Testis (tissue), 3 donors: ENCODE measurements around the gene MLLT6. TPM values are rescaled to one million over a fixed set of nuclear protein-coding genes. Genes with fewer than 3 reads are reported as not detected.
A peak's percentile ranks its signal among the peaks of the same experiment; 100 is the strongest.

Experiments used
- DNase-seq: peaks from one replicate; pipeline ENCODE4 v3.0.0-alpha.2; 2019
- H3K27ac ChIP-seq, 2 donors: fragments of 200-600 bp; sonication (generic); one replicate each; pipeline ENCODE4 v1.5.1; 2019
- H3K27me3 ChIP-seq: fragments of 200-600 bp; sonication (generic); one replicate; pipeline ENCODE4 v1.5.1; 2019
- H3K36me3 ChIP-seq: fragments of 200-600 bp; sonication (generic); one replicate; pipeline ENCODE4 v1.5.1; 2017; ENCODE audit warnings: low read depth; ENCODE audit errors: missing control alignments
- H3K4me1 ChIP-seq: fragments of 200-600 bp; sonication (generic); one replicate; pipeline ENCODE4 v1.5.1; 2019
- H3K4me3 ChIP-seq, 2 donors: fragments of 200-600 bp; sonication (generic); one replicate each; pipeline ENCODE4 v1.5.1; 2017 to 2019
- H3K9me3 ChIP-seq: fragments of 200-600 bp; sonication (generic); one replicate; pipeline ENCODE4 v1.5.1; 2017
- POLR2A ChIP-seq: fragments of 450-650 bp; IDR thresholded peaks from one replicate; pipeline ENCODE4 v1.6.1; 2017; ENCODE audit warnings: antibody characterized with exemption, mild to moderate bottlenecking, moderate library complexity
- WGBS, 2 donors: methylation state at CpG; one replicate each; pipeline ENCODE4 v1.1.5; 2018; 5-methylcytosine and 5-hydroxymethylcytosine counted together
- intact Hi-C: fragments of 100-400 bp; cut with DNase I; formaldehyde crosslinking; loops from one replicate; pipeline ENCODE4 v1.15.1; 2023; ENCODE audit warnings: low total_unique reads
- polyA plus RNA-seq: library from polyadenylated mRNA; stranded (reverse); fragments of 350-450 nt; fragmentation: Illumina TruSeq; extraction: RNeasy Lipid Tissue Mini Kit (QIAGEN cat#74804); gene quantifications from one replicate; pipeline ENCODE4 v1.2.3, GENCODE V29; 2014; ENCODE audit warnings: low read depth, low replicate concordance; ENCODE audit not compliant: insufficient read depth
- total RNA-seq, 2 donors: library from RNA; depleted of rRNA; stranded (reverse); fragments of >200 nt; gene quantifications; one replicate each; pipeline ENCODE4 v1.2.3, GENCODE V29; 2016
- TF ChIP-seq, protein P1 (sequence below), 3 experiments: fragments of 450-650 bp in 2 of 3; fragments of 200-600 bp in 1 of 3; sonication (generic) in 1 of 3; IDR thresholded peaks; one replicate each; pipeline ENCODE4 v1.5.1; 2016 to 2019; ENCODE audit warnings: antibody characterized with exemption in 3 of 3, mild to moderate bottlenecking in 2 of 3, moderate library complexity in 1 of 3

MLLT6 gene
- total and polyA plus RNA-seq, 3 donors from 2014 or later, result 86.9 to 176 (median 157) TPM

DNA sequence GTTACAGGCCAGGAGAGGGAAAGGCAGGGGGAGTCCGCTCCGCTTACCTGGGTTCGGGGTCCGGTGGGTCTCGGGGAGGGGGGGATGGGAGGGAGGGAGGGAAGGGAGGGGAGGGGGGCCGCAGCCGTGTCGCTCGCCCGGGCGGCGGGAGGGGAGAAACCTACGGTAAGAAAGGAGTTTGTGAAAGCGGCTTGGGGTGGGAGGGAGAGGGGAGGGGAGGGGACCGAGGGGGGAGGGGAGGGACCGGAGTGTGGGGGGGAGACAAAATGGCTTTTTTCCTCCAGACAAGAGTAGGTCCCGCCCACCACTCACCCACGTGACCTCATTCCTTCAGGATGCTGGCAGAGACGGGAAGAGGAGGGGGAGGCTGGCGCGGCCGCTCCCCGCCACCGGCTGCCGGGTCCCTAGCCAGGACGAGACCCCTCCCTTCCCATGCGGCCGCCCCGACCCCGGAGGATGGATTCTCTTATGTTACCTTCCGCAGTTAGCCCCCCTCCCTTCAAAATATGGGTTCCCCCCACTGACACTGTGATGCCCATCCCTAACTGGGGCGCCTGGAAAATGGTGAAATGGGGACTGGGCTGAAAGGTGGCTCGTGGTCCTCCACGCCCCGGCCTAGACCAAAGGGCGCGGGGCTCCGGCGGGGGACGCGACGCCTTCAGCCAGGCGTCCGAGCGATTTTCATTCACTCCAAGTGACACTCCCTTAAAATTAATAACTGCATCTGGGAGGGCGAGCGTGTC is 43.2 kb downstream of the MLLT6 start, which contains the start of gene PCGF2:
Gene PCGF2 (minus strand): TSS at position 188 of the 743 bp plus-strand sequence. CDS start 7,934 bp downstream, outside the sequence.
- Histone ChIP-seq H3K36me3 (no peaks in the 10 kb centered on the region), H3K27me3 (no peaks in the 10 kb centered on the region), H3K4me1 (peaks cover 33% of the 10 kb centered on the region), H3K27ac (peak within 1 kb of the TSS; percentile 81 to 85), H3K4me3 (peak within 1 kb of the TSS; percentile 81 to 92), H3K9me3 (no peaks in the 10 kb centered on the region)
- TF ChIP-seq POLR2A, result no peak
- TF ChIP-seq, protein P1, sequence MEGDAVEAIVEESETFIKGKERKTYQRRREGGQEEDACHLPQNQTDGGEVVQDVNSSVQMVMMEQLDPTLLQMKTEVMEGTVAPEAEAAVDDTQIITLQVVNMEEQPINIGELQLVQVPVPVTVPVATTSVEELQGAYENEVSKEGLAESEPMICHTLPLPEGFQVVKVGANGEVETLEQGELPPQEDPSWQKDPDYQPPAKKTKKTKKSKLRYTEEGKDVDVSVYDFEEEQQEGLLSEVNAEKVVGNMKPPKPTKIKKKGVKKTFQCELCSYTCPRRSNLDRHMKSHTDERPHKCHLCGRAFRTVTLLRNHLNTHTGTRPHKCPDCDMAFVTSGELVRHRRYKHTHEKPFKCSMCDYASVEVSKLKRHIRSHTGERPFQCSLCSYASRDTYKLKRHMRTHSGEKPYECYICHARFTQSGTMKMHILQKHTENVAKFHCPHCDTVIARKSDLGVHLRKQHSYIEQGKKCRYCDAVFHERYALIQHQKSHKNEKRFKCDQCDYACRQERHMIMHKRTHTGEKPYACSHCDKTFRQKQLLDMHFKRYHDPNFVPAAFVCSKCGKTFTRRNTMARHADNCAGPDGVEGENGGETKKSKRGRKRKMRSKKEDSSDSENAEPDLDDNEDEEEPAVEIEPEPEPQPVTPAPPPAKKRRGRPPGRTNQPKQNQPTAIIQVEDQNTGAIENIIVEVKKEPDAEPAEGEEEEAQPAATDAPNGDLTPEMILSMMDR (IDR thresholded peaks at IDR 0.05), result no peak
- DNase-seq, result peak; percentile 96
- WGBS, 2 donors, result 0 to 1% methylated on average over 9 to 41 of the region's 47 CpGs
- intact Hi-C loops, result no loop called here

DNA sequence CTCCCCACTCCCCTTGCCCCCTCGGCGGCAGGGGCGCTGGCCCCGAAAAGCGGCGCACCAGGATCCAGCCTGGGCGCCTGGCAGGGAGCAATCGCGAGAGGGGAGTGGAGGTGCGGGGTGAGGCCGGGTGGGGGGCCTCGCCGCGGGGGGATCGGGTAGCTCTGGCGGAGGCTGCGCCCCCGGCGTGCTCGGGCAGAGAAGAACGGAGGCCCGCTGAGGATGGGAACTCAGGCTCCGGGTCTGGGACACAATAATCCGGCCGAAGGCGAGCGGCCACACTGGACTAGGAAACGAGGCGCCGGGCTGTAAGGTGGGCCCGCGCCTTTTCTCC is 43.8 kb downstream of the MLLT6 start:
- WGBS, 2 donors, result 0% methylated on average over 32 of the region's 32 CpGs; no CpG with 5 or more reads in 1 of the 2 donors
- Histone ChIP-seq H3K27me3 (no peaks in the 10 kb centered on the region), H3K9me3 (no peaks in the 10 kb centered on the region), H3K4me1 (peaks cover 39% of the 10 kb centered on the region), H3K36me3 (no peaks in the 10 kb centered on the region), H3K4me3 (peak overlapping the region; percentile 81 to 92), H3K27ac (peak overlapping the region; percentile 76 to 85)
- TF ChIP-seq, protein P1 (IDR thresholded peaks at IDR 0.05), result no peak
- no peak for TF ChIP-seq POLR2A
- no peak for DNase-seq
- intact Hi-C loops, result no loop called here

DNA sequence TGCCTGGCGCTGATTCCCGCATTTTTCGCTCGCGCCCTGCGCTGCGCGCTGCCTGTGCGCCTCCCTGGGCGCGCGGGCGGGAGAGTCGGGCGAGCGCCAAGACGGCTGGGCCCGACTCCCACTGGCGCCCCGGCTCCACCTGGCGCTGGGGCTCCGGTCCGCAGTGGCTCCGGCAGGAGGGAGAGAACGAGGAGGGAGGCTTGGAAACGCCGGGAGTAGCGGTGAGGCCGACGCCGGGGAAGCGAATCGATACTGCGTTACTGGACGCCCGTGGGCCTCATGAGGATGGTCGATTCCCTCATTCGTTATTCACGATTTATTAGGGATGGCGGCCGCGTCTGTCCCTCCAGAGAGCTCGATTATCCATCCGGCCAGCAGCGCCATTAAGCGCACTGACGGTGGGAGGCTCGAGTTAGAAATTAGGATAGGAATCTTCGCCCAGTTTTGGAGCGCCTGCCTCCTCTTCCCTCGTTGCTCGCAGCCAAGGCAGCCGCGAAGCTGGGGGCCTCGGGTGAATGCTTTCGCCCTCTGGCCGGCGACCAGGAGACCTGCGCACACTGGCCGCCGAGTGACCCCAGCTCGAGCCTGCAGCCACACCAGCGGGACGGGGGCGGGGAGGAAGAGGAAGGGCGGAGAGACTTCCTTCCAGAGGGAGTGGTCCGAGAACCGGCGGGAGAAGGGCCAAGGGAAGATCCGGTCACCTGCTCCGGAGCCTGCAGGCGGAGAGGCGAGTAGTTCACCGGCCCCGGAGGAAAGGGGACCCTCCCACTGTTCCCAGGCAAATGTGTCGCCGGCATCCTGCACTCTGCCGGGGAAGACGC is 44.4 kb downstream of the MLLT6 start:
- DNase-seq, result peak; percentile 87
- no peaks in the 10 kb centered on the region for H3K36me3 ChIP-seq
- peak overlapping the region; percentile 76 to 85 for H3K27ac ChIP-seq
- H3K4me3 ChIP-seq, result peak overlapping the region; percentile 81 to 92
- 0 to 1% methylated on average over 29 to 78 of the region's 79 CpGs for WGBS, 2 donors
- no peak for TF ChIP-seq POLR2A
- TF ChIP-seq, protein P1 (IDR thresholded peaks at IDR 0.05), result no peak
- intact Hi-C loops, result no loop called here
- H3K9me3 ChIP-seq, result no peaks in the 10 kb centered on the region
- peaks cover 42% of the 10 kb centered on the region for H3K4me1 ChIP-seq
- H3K27me3 ChIP-seq, result no peaks in the 10 kb centered on the region

DNA sequence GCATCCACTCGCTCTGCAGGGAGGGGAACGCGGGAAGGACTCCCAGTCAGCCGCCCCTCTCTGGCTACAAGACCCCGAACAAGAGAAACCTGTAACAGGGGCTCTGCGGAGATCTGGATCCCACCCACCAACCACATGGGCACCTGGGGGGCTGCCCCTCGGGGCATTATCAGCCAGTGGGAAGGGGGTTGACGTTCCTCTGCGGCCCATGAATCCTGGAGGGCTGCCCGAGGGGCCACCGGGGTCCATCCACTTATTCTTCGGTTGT is 44.9 kb downstream of the MLLT6 start:
- Histone ChIP-seq H3K4me3 (peak overlapping the region; percentile 81 to 92), H3K4me1 (peaks cover 42% of the 10 kb centered on the region), H3K27ac (peak overlapping the region in 1 of 2 donors; percentile 85), H3K9me3 (no peaks in the 10 kb centered on the region), H3K27me3 (no peaks in the 10 kb centered on the region), H3K36me3 (no peaks in the 10 kb centered on the region)
- WGBS, 2 donors, result 0 to 3% methylated on average over 8 to 12 of the region's 12 CpGs
- TF ChIP-seq POLR2A, result no peak
- TF ChIP-seq, protein P1 (IDR thresholded peaks at IDR 0.05), result no peak
- DNase-seq, result no peak
- intact Hi-C loops, result no loop called here
